Measurements from ENCODE around the gene BMP15. TPM values are rescaled to one million over a fixed set of nuclear protein-coding genes. Genes with fewer than 3 reads are reported as not detected.

Gene BMP15
- total RNA-seq, 4 donors from 2014 or later = not detected

GRCh38 chrX:50876551-50876950 is 34.0 kb upstream of the BMP15 start:
- H3K27me3 ChIP-seq = peaks cover 0 to 3% (median 0%) of the 10 kb centered on the region in 4 donors
- H3K4me1 ChIP-seq = no peaks in the 10 kb centered on the region
- intact Hi-C loops (cut with DNase I) = no loop called here
- no peaks in the 10 kb centered on the region for H3K9me3 ChIP-seq
- no peak overlapping the region for H3K4me3 ChIP-seq
- no peak for TF ChIP-seq POLR2A (IDR thresholded peaks at IDR 0.05)
- TF ChIP-seq, protein P1, sequence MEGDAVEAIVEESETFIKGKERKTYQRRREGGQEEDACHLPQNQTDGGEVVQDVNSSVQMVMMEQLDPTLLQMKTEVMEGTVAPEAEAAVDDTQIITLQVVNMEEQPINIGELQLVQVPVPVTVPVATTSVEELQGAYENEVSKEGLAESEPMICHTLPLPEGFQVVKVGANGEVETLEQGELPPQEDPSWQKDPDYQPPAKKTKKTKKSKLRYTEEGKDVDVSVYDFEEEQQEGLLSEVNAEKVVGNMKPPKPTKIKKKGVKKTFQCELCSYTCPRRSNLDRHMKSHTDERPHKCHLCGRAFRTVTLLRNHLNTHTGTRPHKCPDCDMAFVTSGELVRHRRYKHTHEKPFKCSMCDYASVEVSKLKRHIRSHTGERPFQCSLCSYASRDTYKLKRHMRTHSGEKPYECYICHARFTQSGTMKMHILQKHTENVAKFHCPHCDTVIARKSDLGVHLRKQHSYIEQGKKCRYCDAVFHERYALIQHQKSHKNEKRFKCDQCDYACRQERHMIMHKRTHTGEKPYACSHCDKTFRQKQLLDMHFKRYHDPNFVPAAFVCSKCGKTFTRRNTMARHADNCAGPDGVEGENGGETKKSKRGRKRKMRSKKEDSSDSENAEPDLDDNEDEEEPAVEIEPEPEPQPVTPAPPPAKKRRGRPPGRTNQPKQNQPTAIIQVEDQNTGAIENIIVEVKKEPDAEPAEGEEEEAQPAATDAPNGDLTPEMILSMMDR (IDR thresholded peaks at IDR 0.05) = no peak
- WGBS, 2 donors = 49 to 84% methylated on average over 2 to 4 of the region's 4 CpGs
- H3K27ac ChIP-seq = no peak overlapping the region
- H3K36me3 ChIP-seq = no peaks in the 10 kb centered on the region
- no peak for DNase-seq

DNA sequence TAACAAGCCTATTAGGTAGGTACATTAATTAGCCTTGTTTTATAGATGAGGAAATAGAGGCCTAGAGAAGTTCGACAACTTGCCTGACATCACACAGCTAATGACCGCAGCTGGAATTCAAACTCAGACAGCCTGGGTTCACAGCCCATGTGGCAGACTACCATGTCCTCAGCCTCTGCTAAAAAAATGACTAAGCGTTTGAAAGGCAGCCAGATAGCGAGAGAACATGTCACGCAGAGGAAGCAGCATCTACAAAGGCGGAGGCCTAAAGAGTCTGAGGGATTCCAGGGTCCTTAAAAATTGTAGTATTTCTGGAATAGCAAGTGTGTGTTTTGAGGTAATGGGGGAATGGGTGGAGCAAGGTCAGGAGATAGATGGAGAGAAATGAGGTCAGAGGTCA is 33.2 kb upstream of the BMP15 start:
- no peak overlapping the region for H3K27ac ChIP-seq
- peaks cover 0 to 3% (median 0%) of the 10 kb centered on the region in 4 donors for H3K27me3 ChIP-seq
- DNase-seq = no peak
- 55 to 81% methylated on average over 6 of the region's 6 CpGs for WGBS, 2 donors
- TF ChIP-seq POLR2A (IDR thresholded peaks at IDR 0.05) = no peak
- TF ChIP-seq, protein P1 (IDR thresholded peaks at IDR 0.05) = no peak
- H3K36me3 ChIP-seq = no peaks in the 10 kb centered on the region
- no peaks in the 10 kb centered on the region for H3K9me3 ChIP-seq
- no peaks in the 10 kb centered on the region for H3K4me1 ChIP-seq
- no peak overlapping the region for H3K4me3 ChIP-seq
- intact Hi-C loops (cut with DNase I) = no loop called here

DNA sequence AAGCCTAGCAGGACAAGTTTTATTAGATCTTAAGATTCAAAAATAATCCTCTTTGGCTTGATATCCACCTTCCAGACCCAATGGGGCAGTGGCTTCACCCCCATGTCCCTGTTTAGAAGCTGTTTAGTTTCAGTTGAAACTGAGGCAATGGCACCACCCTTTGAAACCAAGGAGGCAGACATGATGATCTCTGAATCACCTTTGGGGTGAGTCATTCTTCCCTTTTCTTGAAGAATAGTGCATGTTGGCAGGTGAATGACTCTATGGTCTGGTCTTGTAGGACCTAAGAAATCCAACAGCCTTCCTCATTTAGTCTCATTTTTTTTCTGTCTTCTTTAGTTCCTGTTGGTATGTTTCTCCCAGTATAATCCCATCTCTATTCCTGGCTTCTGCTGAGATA is 29.5 kb upstream of the BMP15 start:
- intact Hi-C loops (cut with DNase I) = no loop called here
- Histone ChIP-seq H3K4me1 (no peaks in the 10 kb centered on the region), H3K36me3 (no peaks in the 10 kb centered on the region), H3K4me3 (no peak overlapping the region), H3K27ac (peak overlapping the region in 1 of 4 donors; percentile 50), H3K27me3 (no peaks in the 10 kb centered on the region), H3K9me3 (no peaks in the 10 kb centered on the region)
- DNase-seq = no peak
- TF ChIP-seq POLR2A (IDR thresholded peaks at IDR 0.05) = no peak
- TF ChIP-seq, protein P1 (IDR thresholded peaks at IDR 0.05) = no peak

DNA sequence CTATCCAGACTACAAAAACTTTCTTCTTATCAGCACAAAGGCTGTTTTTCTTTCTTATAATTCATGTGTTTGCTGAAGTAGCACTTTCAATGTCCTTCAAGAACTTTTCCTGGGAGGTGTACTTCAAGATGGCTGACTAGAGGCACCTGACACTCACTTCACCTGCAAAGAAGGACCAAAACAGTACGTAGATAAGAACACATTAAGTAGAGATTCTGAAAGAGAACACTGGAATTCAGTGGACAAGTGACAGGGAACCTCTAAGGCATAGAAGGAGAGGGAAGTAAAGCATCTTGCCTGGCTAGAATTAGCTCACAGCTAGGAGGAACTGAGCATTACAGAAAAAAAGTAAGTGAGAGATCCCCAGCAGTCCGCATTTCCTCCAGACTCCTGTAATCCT is 21.7 kb upstream of the BMP15 start:
- H3K4me3 ChIP-seq = no peak overlapping the region
- no peak for DNase-seq
- no peak overlapping the region for H3K27ac ChIP-seq
- no peaks in the 10 kb centered on the region for H3K36me3 ChIP-seq
- no peak for TF ChIP-seq POLR2A (IDR thresholded peaks at IDR 0.05)
- no peaks in the 10 kb centered on the region for H3K27me3 ChIP-seq
- WGBS, 2 donors = 61 to 77% methylated on average over 2 of the region's 2 CpGs
- H3K4me1 ChIP-seq = no peaks in the 10 kb centered on the region
- peaks cover 0 to 3% (median 0%) of the 10 kb centered on the region in 3 donors for H3K9me3 ChIP-seq
- intact Hi-C loops (cut with DNase I) = no loop called here

GRCh38 chrX:50889582-50889981 is 21.0 kb upstream of the BMP15 start:
- no CpG with 5 or more reads among the region's 4 CpGs for WGBS, 2 donors
- Histone ChIP-seq H3K27ac (no peak overlapping the region), H3K4me1 (no peaks in the 10 kb centered on the region), H3K27me3 (no peaks in the 10 kb centered on the region), H3K36me3 (no peaks in the 10 kb centered on the region), H3K9me3 (peaks cover 0 to 3% (median 0%) of the 10 kb centered on the region in 3 donors), H3K4me3 (no peak overlapping the region)
- DNase-seq = no peak
- TF ChIP-seq, protein P1 (IDR thresholded peaks at IDR 0.05) = no peak
- TF ChIP-seq POLR2A (IDR thresholded peaks at IDR 0.05) = no peak
- intact Hi-C loops (cut with DNase I) = no loop called here

- Histone ChIP-seq H3K4me3 (no peak overlapping the region), H3K27me3 (no peaks in the 10 kb centered on the region), H3K27ac (no peak overlapping the region), H3K36me3 (no peaks in the 10 kb centered on the region), H3K4me1 (no peaks in the 10 kb centered on the region), H3K9me3 (peaks cover 0 to 3% (median 0%) of the 10 kb centered on the region in 3 donors)
- no peak for TF ChIP-seq POLR2A (IDR thresholded peaks at IDR 0.05)
- TF ChIP-seq, protein P1 (IDR thresholded peaks at IDR 0.05) = no peak
- no peak for DNase-seq
- intact Hi-C loops (cut with DNase I) = no loop called here
- 49 to 67% methylated on average over 3 of the region's 3 CpGs for WGBS, 2 donors
Observed at GRCh38 chrX:50893047-50893446, 17.5 kb upstream of the BMP15 start.

Measured in esophagus squamous epithelium (tissue), 5 donors.